HG03354 (cell line): ENCODE results near the gene PDCL2.
"Not testable (repeated sequence)": the region's sequence is repeated elsewhere in the genome, so short reads cannot be mapped to it uniquely, and the experiment has no call there.

Experiments
- ATAC-seq: cut with Tn5 transposase; IDR thresholded peaks from one replicate; pipeline ENCODE4 v1.9.1; 2021; ENCODE audit warnings: mild to moderate bottlenecking; ENCODE audit not compliant: unreplicated experiment, poor library complexity, severe bottlenecking

PDCL2 gene

GRCh38 chr4:55592014-55592413 is at the start of gene PDCL2:
Gene PDCL2 (minus strand): TSS chr4:55592245. CDS start chr4:55592109, 136 bp downstream.
- ATAC-seq: no peak

- ATAC-seq: no peak
These were observed 45.3 kb upstream of the PDCL2 start for GRCh38 chr4:55637272-55637820.

- ATAC-seq: no peak
These were observed 44.6 kb upstream of the PDCL2 start for GRCh38 chr4:55636656-55636999.

- ATAC-seq: peak; percentile 78
These were observed 44.0 kb upstream of the PDCL2 start, which contains the start of gene NMU for GRCh38 chr4:55635741-55636655. Gene NMU (minus strand): TSS chr4:55636298. CDS start chr4:55636192, 106 bp downstream.

- ATAC-seq: no peak
These were observed 43.2 kb upstream of the PDCL2 start for GRCh38 chr4:55635282-55635681.

- ATAC-seq: no peak
These were observed 42.5 kb upstream of the PDCL2 start for GRCh38 chr4:55634417-55635128.

- ATAC-seq: no peak
These were observed 41.9 kb upstream of the PDCL2 start for GRCh38 chr4:55633903-55634302.

GRCh38 chr4:55625835-55626234 is 33.8 kb upstream of the PDCL2 start:
- ATAC-seq: no peak

- ATAC-seq: not testable (repeated sequence)
These were observed 32.0 kb upstream of the PDCL2 start for GRCh38 chr4:55624063-55624462.

GRCh38 chr4:55618546-55619143 is 26.6 kb upstream of the PDCL2 start:
- no peak for ATAC-seq

GRCh38 chr4:55617587-55618197 is 25.6 kb upstream of the PDCL2 start:
- peak; percentile 95 for ATAC-seq

GRCh38 chr4:55615008-55615407 is 23.0 kb upstream of the PDCL2 start:
- ATAC-seq: no peak

- no peak for ATAC-seq
These were observed 21.6 kb upstream of the PDCL2 start for GRCh38 chr4:55613621-55614020.

GRCh38 chr4:55612341-55612740 is 20.3 kb upstream of the PDCL2 start:
- ATAC-seq: no peak

- no peak for ATAC-seq
These were observed 19.5 kb upstream of the PDCL2 start for GRCh38 chr4:55611358-55612059.

GRCh38 chr4:55610381-55610780 is 18.3 kb upstream of the PDCL2 start:
- no peak for ATAC-seq

- no peak for ATAC-seq
These were observed 17.4 kb upstream of the PDCL2 start for GRCh38 chr4:55609393-55609866.

- no peak for ATAC-seq
These were observed 16.5 kb upstream of the PDCL2 start for GRCh38 chr4:55608591-55608990.

GRCh38 chr4:55604996-55605395 is 13.0 kb upstream of the PDCL2 start:
- no peak for ATAC-seq
